HEK293T (cell line): Measurements from ENCODE around the gene GPR63.

ENCODE experiments used
- CTCF ChIA-PET: fragments of 350-600 bp; formaldehyde crosslinking; extraction: SDS; loops from one replicate; lab custom pipeline; 2021; ENCODE audit warnings: antibody characterized with exemption, inconsistent platforms; lab: Yijun Ruan, JAX
- POLR2A ChIA-PET: fragments of 350-600 bp; formaldehyde crosslinking; extraction: SDS; loops from one replicate; lab custom pipeline; 2020; ENCODE audit warnings: antibody characterized with exemption, inconsistent platforms; lab: Yijun Ruan, JAX
- DNase-seq: peaks from one replicate; pipeline ENCODE4 v3.0.0; 2012; ENCODE audit warnings: mixed read lengths; ENCODE audit errors: extremely low spot score
- ARNT ChIP-seq: fragments of 450-650 bp; IDR thresholded peaks from 2 replicates; pipeline ENCODE4 v1.6.1; 2017; ENCODE audit warnings: mild to moderate bottlenecking
- BHLHE40 ChIP-seq: fragments of 450-650 bp; IDR thresholded peaks from 2 replicates; pipeline ENCODE4 v1.6.1; 2016; ENCODE audit warnings: mild to moderate bottlenecking, moderate library complexity, borderline replicate concordance
- CTBP1 ChIP-seq: fragments of 450-650 bp; IDR thresholded peaks from 2 replicates; pipeline ENCODE4 v1.6.1; 2016; ENCODE audit warnings: borderline replicate concordance
- ELF4 ChIP-seq: fragments of 450-650 bp; IDR thresholded peaks from 2 replicates; pipeline ENCODE4 v1.6.1; 2017; ENCODE audit warnings: antibody characterized with exemption
- FOXA1 ChIP-seq: fragments of 450-650 bp; IDR thresholded peaks from 2 replicates; pipeline ENCODE4 v1.6.1; 2016; ENCODE audit warnings: mild to moderate bottlenecking
- FOXK2 ChIP-seq: fragments of 450-650 bp; IDR thresholded peaks from 2 replicates; pipeline ENCODE4 v1.6.1; 2016; ENCODE audit warnings: mild to moderate bottlenecking
- FOXM1 ChIP-seq: fragments of 450-650 bp; IDR thresholded peaks from 2 replicates; pipeline ENCODE4 v1.6.1; 2017; ENCODE audit warnings: mild to moderate bottlenecking, borderline replicate concordance
- HDGF ChIP-seq: fragments of 450-650 bp; IDR thresholded peaks from 2 replicates; pipeline ENCODE4 v1.6.1; 2017; ENCODE audit warnings: antibody characterized with exemption, borderline replicate concordance
- L3MBTL2 ChIP-seq: fragments of 450-650 bp; conservative IDR thresholded peaks from 2 replicates; pipeline ENCODE4 v1.6.1; 2016; ENCODE audit warnings: mild to moderate bottlenecking
- LEF1 ChIP-seq: fragments of 450-650 bp; IDR thresholded peaks from 2 replicates; pipeline ENCODE4 v1.6.1; 2017; ENCODE audit warnings: mild to moderate bottlenecking, borderline replicate concordance
- NFRKB ChIP-seq: fragments of 450-650 bp; IDR thresholded peaks from 2 replicates; pipeline ENCODE4 v1.6.1; 2016; ENCODE audit warnings: mild to moderate bottlenecking, moderate library complexity
- PKNOX1 ChIP-seq: fragments of 450-650 bp; IDR thresholded peaks from 2 replicates; pipeline ENCODE4 v1.6.1; 2016
- SP1 ChIP-seq: fragments of 450-650 bp; IDR thresholded peaks from 2 replicates; pipeline ENCODE4 v1.6.1; 2017
- SUZ12 ChIP-seq: fragments of 450-650 bp; IDR thresholded peaks from 2 replicates; pipeline ENCODE4 v1.6.1; 2016; ENCODE audit warnings: mild to moderate bottlenecking
- TARDBP ChIP-seq: fragments of 450-650 bp; IDR thresholded peaks from 2 replicates; pipeline ENCODE4 v1.6.1; 2016
- ZNF384 ChIP-seq: fragments of 450-650 bp; IDR thresholded peaks from 2 replicates; pipeline ENCODE4 v1.6.1; 2016

Gene GPR63

GRCh38 chr6:96761794-96762193 is 75.5 kb downstream of the GPR63 start:
- TF ChIP-seq HDGF (no peak), CTBP1 (no peak), LEF1 (no peak), ZNF384 (no peak), ARNT (no peak), SP1 (no peak), PKNOX1 (no peak), ELF4 (no peak), SUZ12 (no peak)
- CTCF ChIA-PET, result no interaction called here
- POLR2A ChIA-PET, result interaction anchor here (1.6 kb wide), 1 partner anchor 75 kb away, joined by 5 read pairs; the partner anchor contains the start of gene GPR63
- no peak for DNase-seq

- ChIA-PET POLR2A (no interaction called here), CTCF (interaction anchor here (1.2 kb wide), 1 partner anchor 12 kb away, joined by 4 read pairs; no protein-coding TSS in a partner anchor)
- TF ChIP-seq NFRKB, result no peak
- no peak for TF ChIP-seq CTBP1
- TF ChIP-seq FOXK2, result no peak
- TF ChIP-seq ZNF384, result no peak
- TF ChIP-seq L3MBTL2, result no peak
- peak; percentile 9 for DNase-seq
Measured at GRCh38 chr6:96760153-96760687, 77.1 kb downstream of the GPR63 start.

GRCh38 chr6:96755096-96755495 is 82.2 kb downstream of the GPR63 start:
- CTCF ChIA-PET, result no interaction called here
- TF ChIP-seq SUZ12, result no peak
- no peak for TF ChIP-seq PKNOX1
- no peak for TF ChIP-seq CTBP1
- TF ChIP-seq L3MBTL2, result no peak
- no peak for TF ChIP-seq SP1
- TF ChIP-seq NFRKB, result no peak
- no peak for TF ChIP-seq FOXK2
- no peak for TF ChIP-seq TARDBP
- TF ChIP-seq FOXM1, result no peak
- no peak for TF ChIP-seq ZNF384
- no peak for TF ChIP-seq HDGF
- no peak for TF ChIP-seq FOXA1
- TF ChIP-seq LEF1, result no peak
- TF ChIP-seq ELF4, result no peak
- TF ChIP-seq BHLHE40, result no peak
- POLR2A ChIA-PET, result no interaction called here
- no peak for DNase-seq

GRCh38 chr6:96749891-96750290 is 87.4 kb downstream of the GPR63 start:
- POLR2A ChIA-PET, result no interaction called here
- CTCF ChIA-PET, result no interaction called here
- no peak for DNase-seq
- TF ChIP-seq PKNOX1 (no peak), BHLHE40 (no peak), FOXK2 (no peak), TARDBP (no peak), CTBP1 (no peak), LEF1 (no peak), FOXM1 (no peak), ARNT (no peak)
